Progenitor cell of endocrine pancreas (in vitro differentiated cells): Measurements from ENCODE around the gene GGACT. TPM values are rescaled to one million over a fixed set of nuclear protein-coding genes. Genes with fewer than 3 reads are reported as not detected.
"Not testable (repeated sequence)": the region's sequence is repeated elsewhere in the genome, so short reads cannot be mapped to it uniquely, and the experiment has no call there.

ENCODE experiments used
- DNase-seq: peaks from one replicate; pipeline ENCODE4 v3.0.0; 2021; ENCODE audit warnings: low spot score; ENCODE audit not compliant: unreplicated experiment
- H3K27ac Mint-ChIP-seq: 2 replicates; pipeline ENCODE4 v1.8.0; 2021; ENCODE audit warnings: mild to moderate bottlenecking, moderate library complexity, mixed read lengths
- H3K27me3 Mint-ChIP-seq: 2 replicates; pipeline ENCODE4 v1.8.0; 2021; ENCODE audit warnings: mixed read lengths
- H3K36me3 Mint-ChIP-seq: 2 replicates; pipeline ENCODE4 v1.8.0; 2022; ENCODE audit warnings: mixed read lengths; ENCODE audit not compliant: insufficient read depth
- H3K4me1 Mint-ChIP-seq: 2 replicates; pipeline ENCODE4 v1.8.0; 2021; ENCODE audit warnings: low read depth, mixed read lengths
- H3K4me3 Mint-ChIP-seq: 2 replicates; pipeline ENCODE4 v1.8.0; 2021; ENCODE audit warnings: low read depth, mild to moderate bottlenecking, moderate library complexity, mixed read lengths
- H3K9me3 Mint-ChIP-seq: 2 replicates; pipeline ENCODE4 v1.8.0; 2021; ENCODE audit warnings: low read depth, mixed read lengths
- total RNA-seq: library from RNA; stranded (reverse); gene quantifications from 2 replicates; pipeline ENCODE4 v1.2.1, GENCODE V29; 2021
- TF ChIP-seq, protein P1 (sequence below): fragments of 200-600 bp; sonication (generic); IDR thresholded peaks from one replicate; pipeline ENCODE4 v1.5.0; 2021; ENCODE audit warnings: antibody characterized with exemption, mild to moderate bottlenecking; ENCODE audit not compliant: unreplicated experiment

The GGACT gene
- total RNA-seq, 1 donor from 2014 or later = 3.7 TPM

DNA sequence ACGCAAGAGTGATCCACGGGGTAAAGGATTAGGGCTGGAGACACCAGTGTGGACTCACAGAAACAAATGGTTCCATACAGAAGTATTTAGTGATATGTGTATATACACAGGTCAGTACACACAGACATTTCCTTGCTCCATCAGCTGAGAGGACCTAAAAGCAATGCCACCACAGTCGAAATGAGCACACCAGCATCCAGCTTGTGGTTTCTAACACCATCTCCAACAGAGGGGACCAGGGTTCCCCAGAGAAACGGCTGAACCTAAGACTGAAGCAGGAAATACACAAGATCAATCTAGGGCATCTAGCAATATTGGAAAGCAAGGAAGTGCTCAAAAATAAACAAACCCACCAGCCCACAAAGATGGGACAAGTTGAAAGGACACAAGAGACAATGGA, 7.6 kb downstream of the GGACT start:
- H3K36me3 Mint-ChIP-seq = peaks cover 5% of the 10 kb centered on the region
- no peak overlapping the region for H3K27ac Mint-ChIP-seq
- H3K4me3 Mint-ChIP-seq = no peak overlapping the region
- H3K27me3 Mint-ChIP-seq = no peaks in the 10 kb centered on the region
- TF ChIP-seq, protein P1, sequence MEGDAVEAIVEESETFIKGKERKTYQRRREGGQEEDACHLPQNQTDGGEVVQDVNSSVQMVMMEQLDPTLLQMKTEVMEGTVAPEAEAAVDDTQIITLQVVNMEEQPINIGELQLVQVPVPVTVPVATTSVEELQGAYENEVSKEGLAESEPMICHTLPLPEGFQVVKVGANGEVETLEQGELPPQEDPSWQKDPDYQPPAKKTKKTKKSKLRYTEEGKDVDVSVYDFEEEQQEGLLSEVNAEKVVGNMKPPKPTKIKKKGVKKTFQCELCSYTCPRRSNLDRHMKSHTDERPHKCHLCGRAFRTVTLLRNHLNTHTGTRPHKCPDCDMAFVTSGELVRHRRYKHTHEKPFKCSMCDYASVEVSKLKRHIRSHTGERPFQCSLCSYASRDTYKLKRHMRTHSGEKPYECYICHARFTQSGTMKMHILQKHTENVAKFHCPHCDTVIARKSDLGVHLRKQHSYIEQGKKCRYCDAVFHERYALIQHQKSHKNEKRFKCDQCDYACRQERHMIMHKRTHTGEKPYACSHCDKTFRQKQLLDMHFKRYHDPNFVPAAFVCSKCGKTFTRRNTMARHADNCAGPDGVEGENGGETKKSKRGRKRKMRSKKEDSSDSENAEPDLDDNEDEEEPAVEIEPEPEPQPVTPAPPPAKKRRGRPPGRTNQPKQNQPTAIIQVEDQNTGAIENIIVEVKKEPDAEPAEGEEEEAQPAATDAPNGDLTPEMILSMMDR = no peak
- no peaks in the 10 kb centered on the region for H3K4me1 Mint-ChIP-seq
- no peak for DNase-seq
- H3K9me3 Mint-ChIP-seq = peaks cover 12% of the 10 kb centered on the region

DNA sequence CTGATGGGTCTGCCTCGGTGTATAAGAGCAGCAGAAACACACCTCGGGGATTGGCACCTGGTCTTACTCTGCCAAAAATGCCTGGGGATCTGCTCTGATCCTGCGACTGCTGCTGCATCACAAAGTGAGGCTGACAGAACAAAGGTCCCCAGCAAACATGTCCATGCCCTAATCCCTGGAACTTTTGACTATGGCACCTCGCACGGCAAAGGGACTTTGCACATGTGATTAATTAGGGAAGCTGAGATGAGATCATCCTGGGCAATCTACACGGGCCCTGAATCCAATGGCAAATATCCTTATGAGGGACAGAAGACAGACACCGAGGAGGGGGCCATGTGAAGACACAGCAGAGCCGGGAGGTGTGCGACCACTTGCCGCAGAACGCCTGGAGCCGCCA, 8.5 kb downstream of the GGACT start:
- no peak overlapping the region for H3K4me3 Mint-ChIP-seq
- TF ChIP-seq, protein P1 = no peak
- no peaks in the 10 kb centered on the region for H3K4me1 Mint-ChIP-seq
- no peaks in the 10 kb centered on the region for H3K27me3 Mint-ChIP-seq
- peaks cover 12% of the 10 kb centered on the region for H3K9me3 Mint-ChIP-seq
- no peak for DNase-seq
- H3K36me3 Mint-ChIP-seq = peaks cover 5% of the 10 kb centered on the region
- H3K27ac Mint-ChIP-seq = no peak overlapping the region

DNA sequence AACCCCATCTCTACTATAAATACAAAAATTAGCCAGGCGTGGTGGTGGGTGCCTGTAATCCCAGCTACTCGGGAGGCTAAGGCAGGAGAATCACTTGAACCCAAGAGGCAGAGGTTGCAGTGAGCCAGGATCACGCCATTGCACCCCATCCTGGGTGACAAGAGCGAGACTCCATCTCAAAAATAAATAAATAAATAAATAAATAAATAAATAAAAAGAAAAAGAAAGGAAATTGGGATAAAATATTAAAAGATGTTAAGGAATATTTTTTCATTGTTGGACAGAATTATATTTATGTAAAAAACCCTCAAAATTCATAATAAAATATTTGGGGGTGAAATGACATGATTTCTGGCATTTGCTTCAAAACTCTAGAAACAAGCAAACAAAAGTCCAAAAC, 11.3 kb downstream of the GGACT start:
- not testable (repeated sequence) for H3K27me3 Mint-ChIP-seq, H3K36me3 Mint-ChIP-seq

DNA sequence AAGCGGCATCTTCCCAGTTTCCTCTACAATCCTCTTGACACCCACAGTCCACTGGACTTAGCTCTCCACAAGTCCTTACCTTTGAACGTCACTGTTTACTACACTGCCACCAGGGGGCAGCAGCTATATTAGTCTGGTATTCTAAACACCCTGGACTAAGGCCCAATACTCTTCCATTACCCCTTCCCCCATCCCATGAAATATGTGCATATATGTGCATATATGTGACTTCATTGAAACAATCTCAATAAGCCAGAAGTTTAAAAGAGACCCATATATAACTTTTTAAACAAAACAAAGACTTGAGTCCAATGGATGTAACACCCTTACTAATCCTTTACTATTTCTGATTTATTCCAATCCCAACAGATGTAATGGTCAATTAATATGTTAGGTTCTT, 15.5 kb downstream of the GGACT start:
- Mint-ChIP-seq H3K36me3 (no peaks in the 10 kb centered on the region), H3K27me3 (no peaks in the 10 kb centered on the region)
- peak; percentile 20 for DNase-seq

More for the DNA sequence above, 11.3 kb downstream of the GGACT start:
- not testable (repeated sequence) for H3K4me3 Mint-ChIP-seq, H3K27ac Mint-ChIP-seq, DNase-seq, H3K4me1 Mint-ChIP-seq
- H3K9me3 Mint-ChIP-seq = peaks cover 12% of the 10 kb centered on the region

DNA sequence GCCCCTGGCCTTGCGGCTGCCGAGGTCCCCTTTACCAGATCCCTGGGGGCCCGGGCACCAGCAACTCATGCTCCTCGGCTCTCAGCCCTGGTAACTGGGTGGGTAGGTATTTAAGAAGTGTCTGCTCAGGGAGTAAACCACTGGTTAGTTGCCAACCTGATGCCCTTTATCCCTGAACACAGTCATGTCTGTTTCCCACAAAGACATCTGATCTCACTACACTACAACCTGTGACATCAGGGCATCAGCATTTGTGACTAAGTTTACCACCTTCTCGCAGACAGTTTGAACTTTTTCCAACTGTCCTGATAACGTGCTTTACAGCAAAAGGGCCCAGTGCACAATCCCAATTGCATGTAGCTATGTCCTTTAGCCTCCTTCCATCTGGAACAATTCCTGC, 22.0 kb downstream of the GGACT start:
- Mint-ChIP-seq H3K9me3 (peaks cover 4% of the 10 kb centered on the region), H3K4me1 (peaks cover 1% of the 10 kb centered on the region), H3K36me3 (no peaks in the 10 kb centered on the region), H3K27me3 (no peaks in the 10 kb centered on the region), H3K4me3 (no peak overlapping the region), H3K27ac (peak overlapping the region; percentile 58)
- TF ChIP-seq, protein P1 = no peak
- no peak for DNase-seq

More for the DNA sequence above, 15.5 kb downstream of the GGACT start:
- Mint-ChIP-seq H3K27ac (no peak overlapping the region), H3K4me1 (no peaks in the 10 kb centered on the region), H3K4me3 (no peak overlapping the region), H3K9me3 (peaks cover 4% of the 10 kb centered on the region)
- TF ChIP-seq, protein P1 = peak; percentile 72

DNA sequence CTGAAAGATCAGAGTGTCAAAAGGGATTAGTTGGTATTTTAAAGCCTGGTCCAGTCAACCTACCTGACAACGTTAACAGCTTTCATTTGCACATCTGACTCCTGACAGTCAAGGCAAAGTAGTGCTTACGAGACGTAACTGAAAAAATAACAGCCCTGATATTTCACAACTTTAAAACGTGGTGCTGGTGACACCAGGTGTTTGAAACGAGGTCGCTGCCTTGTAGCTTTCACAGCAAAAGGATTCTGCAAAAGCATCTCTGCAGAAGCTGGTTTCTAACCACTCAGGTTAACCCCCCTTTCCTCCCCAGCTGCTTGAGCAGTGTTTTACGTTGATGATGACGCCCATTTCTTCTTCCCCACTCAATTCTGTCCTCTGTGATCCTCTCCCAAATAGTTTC, 23.3 kb downstream of the GGACT start:
- TF ChIP-seq, protein P1 = no peak
- H3K4me3 Mint-ChIP-seq = no peak overlapping the region
- H3K27ac Mint-ChIP-seq = no peak overlapping the region
- DNase-seq = no peak
- no peaks in the 10 kb centered on the region for H3K27me3 Mint-ChIP-seq
- peaks cover 1% of the 10 kb centered on the region for H3K4me1 Mint-ChIP-seq
- H3K9me3 Mint-ChIP-seq = peaks cover 4% of the 10 kb centered on the region
- H3K36me3 Mint-ChIP-seq = no peaks in the 10 kb centered on the region
